HG03342 (cell line): ENCODE results near the gene MTA3.
"Not testable (repeated sequence)": the region's sequence is repeated elsewhere in the genome, so short reads cannot be mapped to it uniquely, and the experiment has no call there.

Experiments used
- ATAC-seq: cut with Tn5 transposase; IDR thresholded peaks from one replicate; pipeline ENCODE4 v1.9.1; 2021; ENCODE audit warnings: mild to moderate bottlenecking, moderate library complexity; ENCODE audit not compliant: unreplicated experiment

MTA3 gene

DNA sequence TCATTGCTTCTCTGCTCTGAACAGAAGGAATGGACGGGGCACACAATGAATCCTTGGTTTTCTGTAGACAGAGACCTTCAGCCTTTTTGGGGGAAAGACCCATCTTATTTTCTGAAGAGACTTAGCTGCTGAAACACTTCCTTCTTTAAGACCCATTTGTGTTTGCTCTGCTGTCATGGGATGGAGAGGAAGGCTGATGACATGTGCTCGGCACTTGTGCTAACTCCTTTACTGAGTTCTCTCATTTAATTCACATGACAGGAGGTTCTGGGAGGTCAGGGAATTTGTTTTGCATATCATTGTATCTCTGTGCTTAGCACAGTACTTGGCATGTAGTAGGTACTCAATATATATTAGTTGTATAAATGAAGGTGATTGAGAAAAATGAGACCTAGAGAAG, 156.5 kb downstream of the MTA3 start:
- no peak for ATAC-seq

DNA sequence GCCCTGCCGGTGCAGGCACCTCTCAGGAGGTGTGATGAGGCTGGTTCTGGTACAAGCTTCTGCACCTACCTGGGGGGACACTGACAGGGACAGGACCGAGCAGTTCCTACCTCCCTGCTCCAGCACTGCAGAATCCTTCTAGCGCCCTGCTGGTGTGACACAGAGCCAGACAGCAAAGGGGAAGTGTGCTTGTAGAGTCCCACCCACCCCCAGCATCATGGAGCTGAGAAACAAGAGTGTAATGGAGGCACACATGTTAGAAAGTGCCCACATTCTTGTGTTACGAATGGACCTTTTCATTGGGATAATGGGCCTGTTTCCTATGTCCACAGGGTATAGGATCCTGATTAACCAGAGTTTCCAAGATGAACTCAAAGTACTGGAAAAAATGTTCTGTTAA, 157.2 kb downstream of the MTA3 start:
- ATAC-seq: no peak

DNA sequence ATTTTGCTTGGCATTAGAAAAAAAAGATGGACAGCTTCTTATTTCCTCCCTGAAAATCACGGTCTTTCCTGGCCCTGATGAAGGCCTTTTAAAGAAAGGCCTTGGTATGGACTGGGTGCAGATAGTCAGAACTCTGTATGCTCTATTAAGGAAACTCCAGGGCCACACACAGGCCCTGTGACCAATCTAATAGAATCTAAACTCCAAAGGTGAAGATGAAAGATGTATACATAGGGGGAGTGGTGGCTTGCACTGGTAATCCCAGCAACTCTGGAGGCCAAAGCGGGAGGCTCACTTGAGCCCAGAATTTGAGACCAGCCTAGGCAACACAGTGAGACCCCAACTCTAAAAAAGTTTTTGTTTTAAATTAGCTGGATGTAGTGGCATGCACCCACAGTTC, 158.2 kb downstream of the MTA3 start:
- no peak for ATAC-seq

DNA sequence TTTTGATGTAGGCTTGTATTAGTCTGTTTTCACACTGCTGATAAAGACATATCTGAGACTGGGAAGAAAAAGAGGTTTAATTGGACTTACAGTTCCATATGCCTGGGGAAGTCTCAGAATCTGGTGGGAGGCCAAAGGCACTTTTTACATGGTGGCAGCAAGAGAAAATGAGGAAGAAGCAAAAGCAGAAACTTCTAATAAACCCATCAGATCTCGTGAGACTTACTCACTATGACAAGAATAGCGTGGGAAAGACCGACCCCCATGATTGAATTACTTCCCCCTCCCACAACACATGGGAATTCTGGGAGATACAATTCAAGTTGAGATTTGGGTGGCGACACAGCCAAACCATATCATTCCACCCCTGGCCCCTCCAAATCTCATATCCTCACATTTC, 162.9 kb downstream of the MTA3 start:
- ATAC-seq: not testable (repeated sequence)

DNA sequence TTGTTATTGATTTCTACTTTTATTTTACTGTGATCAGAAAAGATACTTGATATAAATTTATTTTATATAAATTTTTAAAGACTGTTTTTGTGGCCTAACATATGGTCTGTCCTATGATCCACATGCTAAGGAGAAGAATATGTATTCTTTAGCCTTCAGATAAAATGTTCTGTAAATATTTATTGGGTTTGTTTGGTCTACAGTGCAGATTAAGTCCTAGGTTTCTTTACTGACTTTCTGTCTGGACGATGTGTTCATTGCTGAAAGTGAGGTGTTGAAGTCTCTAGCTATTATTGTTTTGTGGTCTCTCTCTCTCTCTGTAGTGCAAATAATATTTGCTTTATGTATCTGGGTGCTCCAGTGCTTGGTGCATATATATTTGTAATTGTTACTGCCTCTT, 165.4 kb downstream of the MTA3 start:
- ATAC-seq: no peak

DNA sequence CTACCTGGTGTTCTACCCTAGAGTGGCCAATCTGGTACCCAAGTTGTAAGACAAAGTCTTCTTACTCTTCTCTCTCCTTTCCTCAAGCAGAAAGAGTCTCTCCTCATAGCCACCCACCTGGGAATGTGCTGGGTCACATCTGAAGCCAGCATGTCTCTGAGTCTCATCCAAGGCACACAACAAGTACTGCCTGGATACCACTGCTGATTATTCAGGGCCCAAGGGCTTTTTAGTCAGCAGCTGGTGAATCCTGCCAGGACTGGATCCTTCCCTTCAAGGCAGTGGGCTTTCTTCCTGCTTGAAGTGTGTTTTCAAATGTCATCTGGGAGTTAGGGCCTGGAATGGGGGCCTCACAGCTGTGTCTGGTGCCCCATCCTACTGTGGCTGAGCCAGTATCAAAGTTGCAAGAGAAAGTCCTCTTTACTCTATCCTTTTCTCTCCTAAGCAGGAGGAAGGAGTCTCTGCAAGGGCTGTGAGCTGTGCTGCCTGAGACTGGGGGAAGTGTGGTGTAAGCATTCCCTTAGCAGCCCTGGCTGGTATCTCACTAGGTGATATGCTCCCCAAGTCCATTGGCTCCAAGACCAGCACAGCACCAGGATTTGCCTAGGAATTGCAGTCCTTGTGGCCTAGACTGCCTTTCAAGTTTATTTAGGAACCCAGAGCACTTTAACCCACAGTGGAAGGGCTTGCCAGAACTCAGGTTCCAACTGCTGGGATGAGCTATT, 168.3 kb downstream of the MTA3 start:
- no peak for ATAC-seq

DNA sequence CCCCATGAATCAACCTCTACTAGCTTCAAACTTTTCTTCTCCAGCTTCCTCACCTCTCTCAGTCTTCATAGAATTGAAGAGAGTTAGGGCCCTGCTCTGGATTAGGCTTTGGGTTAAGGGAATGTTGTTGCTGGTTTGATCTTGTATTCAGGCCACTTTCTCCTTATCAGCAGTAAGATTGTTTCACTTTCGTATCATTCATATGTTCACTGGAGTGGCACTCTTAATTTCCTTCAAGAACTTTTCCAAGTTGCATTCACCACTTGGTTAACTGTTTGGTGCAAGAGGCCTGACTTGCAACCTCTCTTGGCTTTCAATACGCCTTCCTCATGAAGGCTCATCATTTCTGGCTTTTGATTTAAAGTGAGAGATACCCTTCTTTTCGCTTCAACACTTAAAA, 172.7 kb downstream of the MTA3 start:
- no peak for ATAC-seq

DNA sequence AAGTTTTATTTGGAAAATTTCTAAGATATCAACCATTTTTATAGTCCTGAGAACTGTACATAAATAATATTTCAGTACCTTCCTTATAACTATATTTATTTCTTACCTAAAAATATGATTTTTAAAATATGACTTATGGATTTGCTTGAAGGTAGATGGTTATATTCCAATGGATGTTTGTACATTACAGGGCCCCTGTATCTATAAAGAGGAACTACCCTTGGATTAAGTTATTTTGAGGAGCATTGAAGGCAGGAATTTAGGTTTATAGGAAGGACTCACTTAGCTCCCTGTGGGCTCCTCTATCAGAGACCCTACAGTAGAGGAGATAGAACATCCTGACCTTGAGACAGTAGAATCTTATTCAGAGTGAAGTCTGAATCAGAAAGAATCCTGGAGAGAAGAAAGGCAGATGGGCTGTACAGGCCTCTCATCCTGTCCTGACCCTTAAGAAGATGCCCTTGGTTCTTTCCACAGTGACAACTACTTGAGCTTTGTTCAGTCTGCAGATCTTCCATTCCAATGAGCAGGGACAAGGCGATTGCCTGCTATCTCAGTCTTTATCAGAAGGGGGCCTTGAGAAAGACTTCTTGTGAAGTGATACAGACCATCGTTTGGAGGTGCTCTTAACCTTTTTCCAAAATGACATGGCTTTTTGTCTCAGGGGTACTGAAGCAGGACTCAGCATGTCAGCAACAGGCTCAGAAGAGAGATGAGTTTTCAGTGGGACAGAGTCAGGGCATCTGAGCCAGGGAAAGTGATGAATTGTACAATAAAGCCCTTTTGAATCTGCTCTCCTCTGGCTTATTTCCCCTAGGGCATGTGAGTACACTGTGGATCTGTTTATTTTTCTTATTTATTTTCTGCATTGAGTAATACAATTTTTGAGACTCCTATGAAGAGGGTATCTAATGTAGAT, 174.6 kb downstream of the MTA3 start:
- no peak for ATAC-seq

DNA sequence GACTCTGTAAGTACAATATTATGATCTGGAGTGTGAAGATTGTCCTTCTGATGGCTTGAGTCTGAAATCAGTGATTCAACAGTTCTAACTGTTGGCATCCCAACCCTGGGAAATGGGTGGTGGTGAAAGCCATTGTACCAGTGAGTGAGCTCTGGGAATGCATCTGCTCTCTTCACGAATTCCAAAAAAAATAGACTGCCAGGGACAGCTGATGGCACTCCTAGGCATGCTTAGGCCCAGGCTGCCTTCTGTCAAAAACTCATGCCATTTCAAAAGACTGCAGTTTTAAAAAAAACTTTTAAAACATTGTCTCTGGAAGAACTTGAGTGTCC, 175.2 kb downstream of the MTA3 start:
- ATAC-seq: no peak

DNA sequence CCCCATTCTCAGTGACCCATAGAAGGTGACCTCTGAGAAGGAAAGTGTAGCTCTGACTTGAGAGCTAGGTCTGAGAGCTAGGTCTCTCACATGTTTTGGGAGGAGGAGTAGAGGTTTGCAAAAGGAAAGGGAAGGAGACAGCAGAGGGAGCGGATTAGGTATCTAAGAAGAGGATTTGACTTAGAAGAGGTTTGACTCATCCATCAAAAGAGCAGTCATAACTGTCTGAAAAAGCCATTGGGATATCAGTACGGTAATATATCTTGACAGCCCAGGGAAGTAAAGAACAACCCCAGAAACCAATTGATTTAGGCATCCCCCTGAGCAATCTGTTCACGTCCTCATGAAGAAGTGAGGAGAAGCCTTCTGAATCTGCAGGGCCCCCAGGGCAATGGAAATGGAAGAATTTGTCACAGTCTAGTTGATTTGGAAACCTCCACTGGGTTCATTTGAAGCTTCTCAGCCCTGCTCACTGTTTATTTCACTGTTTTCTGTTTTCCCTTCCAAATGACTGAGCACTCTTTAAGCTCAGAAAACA, 176.2 kb downstream of the MTA3 start:
- ATAC-seq: no peak

DNA sequence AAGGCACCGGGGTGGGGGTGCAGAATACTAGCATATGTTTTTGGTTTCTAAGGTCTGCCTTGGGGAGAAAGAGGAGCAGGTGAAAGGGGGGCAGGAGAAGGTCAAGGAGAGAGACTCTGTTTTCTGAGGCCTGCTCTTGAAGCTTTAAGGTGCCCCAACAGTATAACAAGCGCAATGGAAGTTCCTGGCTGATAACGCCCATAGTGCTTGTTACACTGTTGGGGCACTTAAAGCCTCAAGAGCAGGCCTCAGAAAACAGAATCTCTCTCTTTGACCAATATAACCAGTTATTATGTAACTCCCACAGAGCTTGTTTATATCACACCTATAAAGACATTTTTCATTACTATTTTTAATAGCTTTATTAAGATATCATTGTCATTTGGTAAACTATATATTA, 179.0 kb downstream of the MTA3 start:
- no peak for ATAC-seq

DNA sequence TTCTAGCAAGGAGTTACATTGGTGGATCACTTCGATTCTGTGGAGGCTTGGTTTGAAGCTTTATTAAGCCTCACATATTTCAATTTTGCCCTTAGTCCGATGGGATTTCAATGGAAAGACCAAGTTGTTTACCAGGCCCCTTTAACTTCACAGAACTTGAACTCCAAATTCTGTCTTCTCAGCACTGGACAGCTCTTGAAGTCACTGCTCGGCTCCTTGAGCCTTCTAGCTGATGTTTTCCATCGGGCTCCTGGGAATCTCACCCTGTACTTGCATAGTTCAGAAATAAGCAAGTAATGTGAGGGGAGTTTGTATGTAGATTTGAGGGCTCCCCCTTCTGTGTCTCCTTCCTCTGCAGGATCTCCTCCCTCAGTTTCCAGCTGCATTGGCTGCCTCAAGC, 180.4 kb downstream of the MTA3 start:
- no peak for ATAC-seq

DNA sequence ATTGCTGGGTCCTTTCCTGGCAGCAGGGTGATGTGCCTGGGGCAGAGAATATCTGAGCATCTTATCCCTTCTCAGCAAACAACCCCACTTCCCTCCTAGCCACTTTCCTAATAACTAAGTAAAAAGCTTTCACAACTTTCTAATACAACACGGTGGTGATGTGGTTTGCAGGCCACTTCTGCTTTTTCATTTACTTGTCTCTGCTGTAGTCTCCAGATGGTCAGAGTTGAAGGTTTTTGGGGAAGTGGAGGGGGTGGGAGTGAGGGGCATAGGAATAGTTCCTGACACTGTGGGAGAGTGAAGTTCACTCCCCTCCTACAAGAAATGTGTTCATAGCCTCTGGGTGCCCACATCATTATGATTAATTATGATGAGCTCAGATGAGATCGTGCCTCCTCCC, 183.9 kb downstream of the MTA3 start:
- ATAC-seq: peak; percentile 54

DNA sequence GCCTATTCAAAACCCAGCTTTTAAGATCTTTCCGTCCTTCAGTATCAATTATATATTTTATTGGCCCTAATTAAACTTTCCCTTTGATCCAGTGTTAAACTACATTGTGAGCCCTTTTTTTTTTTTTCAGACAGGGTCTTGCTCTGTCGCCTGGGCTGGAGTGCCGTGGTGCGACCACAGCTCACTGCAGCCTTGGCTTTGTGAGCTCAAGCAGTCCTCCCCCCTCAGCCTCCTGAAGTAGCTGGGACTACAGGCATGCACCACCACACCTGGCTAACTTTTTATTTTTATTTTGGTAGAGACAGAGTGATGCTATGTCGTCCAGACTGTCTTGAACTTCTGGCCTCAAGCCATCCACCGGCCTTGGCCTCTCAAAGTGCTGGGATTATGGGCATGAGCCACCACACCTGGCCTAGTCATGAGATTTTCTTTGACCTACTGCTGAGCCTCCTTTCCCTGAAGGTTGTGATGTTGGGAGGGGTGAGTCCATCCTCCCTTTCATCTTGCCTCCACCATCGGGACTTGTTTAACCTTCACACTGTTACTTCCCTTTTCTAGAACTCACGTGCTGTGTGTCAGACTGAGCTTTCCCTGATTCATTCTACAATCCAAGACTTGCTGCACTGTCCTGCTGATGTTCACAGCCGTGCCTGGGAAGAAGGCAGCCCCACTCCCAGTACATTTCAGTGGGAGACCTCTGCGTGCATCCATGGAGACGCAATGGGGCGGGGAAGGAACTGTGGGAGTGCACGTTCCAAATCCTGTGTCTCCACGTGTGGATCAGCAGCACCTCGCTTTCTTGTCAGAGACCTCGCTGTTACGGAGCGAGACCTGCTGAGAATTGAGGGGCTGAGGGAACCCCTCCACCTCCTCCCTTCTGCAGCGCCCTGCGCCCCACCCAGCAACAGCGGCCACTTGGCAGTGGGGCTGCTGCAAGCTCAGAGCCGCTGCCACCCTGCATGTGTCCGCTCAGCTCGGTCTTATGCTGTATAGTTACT, 184.7 kb downstream of the MTA3 start:
- no peak for ATAC-seq

DNA sequence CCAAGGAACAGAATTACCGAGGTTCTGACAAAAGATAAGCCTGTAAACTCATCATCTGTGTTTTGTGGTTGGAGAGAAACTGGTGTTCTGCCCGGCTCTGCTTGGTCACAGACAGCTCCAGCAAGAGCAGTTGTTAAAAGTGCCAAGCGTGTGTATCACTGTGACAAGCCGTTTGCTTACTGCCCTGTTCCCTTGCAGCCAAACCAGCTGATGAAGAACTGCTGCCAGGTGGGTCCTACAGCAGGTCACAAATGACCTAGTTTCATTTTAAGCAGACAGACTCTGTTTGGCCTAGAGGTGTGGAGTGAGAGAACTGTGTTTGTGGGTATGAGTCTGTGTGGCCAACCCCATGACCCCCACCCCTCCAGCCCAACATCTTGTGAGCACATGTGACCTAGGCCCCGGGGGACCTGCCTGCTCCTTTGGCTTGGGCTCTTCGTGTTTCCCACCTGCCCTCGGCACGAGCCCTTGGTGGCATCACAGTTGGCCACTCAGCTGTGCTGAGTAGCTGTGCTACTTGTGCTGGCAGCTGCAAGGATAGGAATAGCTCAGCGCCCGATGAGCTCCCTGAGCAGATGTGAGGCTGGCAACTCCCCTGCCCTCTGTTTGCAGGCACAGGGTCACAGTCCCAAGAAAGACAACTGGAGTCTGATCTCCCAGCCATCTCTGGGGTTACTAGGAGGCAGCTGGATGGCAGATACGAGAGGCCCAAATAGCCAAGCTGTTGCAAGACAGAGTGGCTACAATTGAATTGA, 185.8 kb downstream of the MTA3 start:
- peak; percentile 65 for ATAC-seq

DNA sequence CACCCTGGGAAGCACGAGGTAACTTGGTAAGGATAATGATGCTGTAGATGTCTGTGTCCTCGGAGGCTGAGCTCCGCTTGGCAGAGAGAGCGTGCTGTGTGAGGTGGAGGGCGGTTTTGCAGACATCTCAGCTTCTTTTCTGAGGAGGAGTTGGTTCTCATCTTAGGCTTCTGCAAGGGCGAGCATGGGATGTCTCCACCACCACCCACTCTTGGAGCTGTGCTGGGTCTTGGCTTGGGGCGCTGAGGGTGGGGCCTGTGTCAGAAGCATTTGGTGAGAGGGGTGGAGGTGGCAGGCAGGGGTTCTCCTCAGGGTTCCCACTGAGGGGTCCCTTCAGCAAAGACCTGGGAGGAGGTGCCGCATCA, 186.3 kb downstream of the MTA3 start:
- ATAC-seq: no peak

DNA sequence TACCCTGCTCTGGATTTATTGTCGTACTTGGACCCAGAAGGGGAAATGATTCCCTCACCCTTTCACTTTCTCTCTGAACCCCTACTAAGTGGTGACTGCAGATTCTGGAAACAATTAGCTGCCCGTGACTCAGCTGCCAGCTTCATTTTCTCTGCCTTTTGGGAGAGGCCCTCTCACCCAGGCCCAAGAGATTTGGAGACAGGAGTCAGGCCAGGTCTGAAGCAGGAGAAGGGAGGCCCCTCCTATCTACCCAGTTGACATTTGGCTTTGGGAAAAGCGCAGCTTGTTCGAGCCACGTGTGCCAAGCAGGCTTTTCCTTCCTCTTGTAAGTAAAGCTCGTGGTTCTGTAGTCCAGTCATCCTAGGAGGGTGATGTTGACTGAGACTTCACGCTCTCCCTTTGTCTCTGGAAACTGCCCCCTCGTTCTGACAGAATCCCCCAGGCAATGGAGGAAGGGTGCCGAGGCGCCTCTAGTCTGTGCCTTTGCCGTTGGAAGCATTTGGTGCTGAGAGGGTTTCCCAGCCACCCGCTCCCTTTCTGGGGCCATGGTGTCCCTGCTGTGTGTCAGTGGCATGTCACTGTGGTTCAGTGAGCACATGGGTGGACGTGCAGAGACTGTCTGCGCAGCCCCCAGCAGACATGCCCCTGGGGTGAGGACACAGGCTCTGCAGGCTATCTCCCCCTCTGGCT, 186.9 kb downstream of the MTA3 start:
- ATAC-seq: no peak

DNA sequence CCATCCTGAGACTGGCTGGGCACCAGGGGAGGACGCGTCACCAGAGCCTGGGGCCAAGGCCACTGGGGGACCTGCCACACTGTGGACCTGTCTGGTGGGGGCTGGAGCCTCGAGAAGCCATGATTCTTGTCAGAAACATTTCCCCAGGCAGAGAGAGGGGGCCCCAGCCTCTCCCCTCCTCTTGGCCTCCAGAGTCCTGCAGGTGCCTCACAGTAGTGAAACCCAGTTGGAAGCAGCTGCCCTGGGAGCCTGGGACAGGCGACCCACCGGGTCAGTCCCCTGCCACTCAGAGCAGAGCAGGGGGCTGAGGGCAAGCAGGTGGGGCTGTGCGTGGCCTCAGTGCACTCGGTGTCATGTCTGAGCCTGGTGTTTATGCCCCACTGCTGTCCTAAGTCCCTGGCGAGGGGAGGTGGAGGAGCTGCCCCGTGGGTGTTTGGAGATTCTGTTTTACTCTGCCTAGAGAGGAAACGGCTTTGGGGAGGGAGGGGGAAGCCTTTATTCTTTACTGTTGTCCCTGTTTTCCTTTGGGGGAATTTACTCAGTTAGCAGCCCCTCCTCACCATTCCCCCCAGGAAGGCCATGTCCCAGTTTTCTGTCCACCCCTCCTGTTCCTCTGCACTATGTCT, 187.8 kb downstream of the MTA3 start:
- ATAC-seq: no peak

DNA sequence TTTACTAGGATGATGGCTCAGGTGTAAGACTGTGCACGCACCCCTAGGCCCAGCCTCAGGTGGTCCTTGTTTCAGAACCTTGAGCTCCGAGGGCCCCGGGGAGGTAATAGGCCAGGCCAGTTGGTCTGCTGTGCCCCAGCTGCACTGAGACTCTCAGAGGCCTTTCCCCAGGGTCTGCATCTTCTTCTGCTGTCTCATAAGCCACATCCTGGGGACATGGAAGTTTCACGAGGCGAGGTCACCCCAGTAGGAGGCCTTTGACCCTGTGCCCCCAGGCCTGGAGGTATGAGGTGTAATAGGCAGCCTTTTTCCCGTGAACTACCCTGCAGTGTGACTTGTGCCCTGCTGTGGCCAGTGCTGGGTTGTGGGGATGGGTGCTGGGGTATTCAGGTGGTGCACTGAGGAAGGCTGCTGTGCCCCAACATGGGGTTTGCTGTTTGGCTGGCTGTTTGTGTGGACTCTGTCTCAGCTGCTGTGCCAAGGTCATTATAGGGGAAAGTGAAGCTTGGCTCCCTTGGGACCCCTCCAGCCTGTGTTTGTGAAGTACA, 188.6 kb downstream of the MTA3 start:
- no peak for ATAC-seq
